Spleen (tissue), 11 donors: ENCODE results near the gene GIPC2. TPM values are rescaled to one million over a fixed set of nuclear protein-coding genes. Genes with fewer than 3 reads are reported as not detected.

Source experiments
- DNase-seq: peaks from one replicate; pipeline ENCODE4 v3.0.0-alpha.2; 2020
- H3K27ac ChIP-seq, 8 donors: fragments of 200-600 bp; sonication (generic) in 7 of 8; 1 replicate in 4 of 8; 2 replicates in 4 of 8; pipeline versions ENCODE4 v1.5.0 to v1.8.0; 2016 to 2021; ENCODE audit warnings: inconsistent platforms in 4 of 8, mild to moderate bottlenecking in 4 of 8, moderate library complexity in 1 of 8
- H3K27me3 ChIP-seq, 7 donors: fragments of 200-600 bp; sonication (generic) in 6 of 7; replicated peaks in 1 of 7; 1 replicate in 4 of 7; 2 replicates in 3 of 7; pipeline versions ENCODE4 v1.5.0 to v1.8.0; 2016 to 2021; ENCODE audit warnings: inconsistent platforms in 3 of 7, mild to moderate bottlenecking in 1 of 7
- H3K36me3 ChIP-seq, 6 donors: fragments of 200-600 bp; sonication (generic) in 5 of 6; 1 replicate in 4 of 6; 2 replicates in 2 of 6; pipeline versions ENCODE4 v1.5.0 to v1.8.0; 2016 to 2021; ENCODE audit warnings: inconsistent platforms in 2 of 6
- H3K4me1 ChIP-seq, 6 donors: fragments of 200-600 bp; sonication (generic) in 5 of 6; 1 replicate in 3 of 6; 2 replicates in 3 of 6; pipeline versions ENCODE4 v1.5.0 to v1.8.0; 2016 to 2021; ENCODE audit warnings: inconsistent platforms in 3 of 6
- H3K4me3 ChIP-seq, 8 donors: fragments of 200-600 bp; sonication (generic) in 7 of 8; 1 replicate in 4 of 8; 2 replicates in 4 of 8; pipeline versions ENCODE4 v1.5.0 to v1.8.0; 2016 to 2021; ENCODE audit warnings: inconsistent platforms in 4 of 8, mild to moderate bottlenecking in 4 of 8, moderate library complexity in 2 of 8
- H3K9me3 ChIP-seq, 8 donors: fragments of 200-600 bp; sonication (generic) in 7 of 8; 1 replicate in 4 of 8; 2 replicates in 4 of 8; pipeline versions ENCODE4 v1.5.0 to v1.8.0; 2016 to 2021; ENCODE audit warnings: inconsistent platforms in 4 of 8
- POLR2A ChIP-seq, 3 donors: fragments of 450-650 bp; IDR thresholded peaks; one replicate each; pipeline ENCODE4 v1.5.1; 2017; ENCODE audit warnings: antibody characterized with exemption in 3 of 3, mild to moderate bottlenecking in 1 of 3
- POLR2AphosphoS5 ChIP-seq, 3 donors: sonication (generic); formaldehyde crosslinking; IDR thresholded peaks; one replicate each; pipeline ENCODE4 v1.5.1; 2017; ENCODE audit warnings: antibody characterized with exemption in 3 of 3
- WGBS, 5 donors: extraction: QIAGEN DNeasy Blood & Tissue Kit in 3 of 5; methylation state at CpG; one replicate each; pipeline versions ENCODE4 v1.1.5 to v1.1.7; 2013 to 2018; 5-methylcytosine and 5-hydroxymethylcytosine counted together
- intact Hi-C: fragments of 100-400 bp; cut with DNase I; formaldehyde crosslinking; loops from one replicate; pipeline ENCODE4 v1.15.0; 2023; ENCODE audit warnings: low total_unique reads
- polyA plus RNA-seq, 3 donors: library from polyadenylated mRNA; stranded (reverse); fragments of 200-250 nt; gene quantifications; one replicate each; pipeline ENCODE4 v1.2.1, GENCODE V29; 2013
- total RNA-seq, 7 donors: library from RNA; depleted of rRNA in 3 of 7; stranded (reverse); fragments of >200 nt in 3 of 7; fragmentation: NEBNext Ultra II Directional in 4 of 7; extraction: Animal tissue kit (Norgen Biotek cat#: 25700) in 4 of 7; gene quantifications; one replicate each; pipeline versions ENCODE4 v1.1.0 to v1.2.1, GENCODE V29; 2016 to 2021
- TF ChIP-seq, protein P1 (sequence below), 11 experiments: fragments of 200-600 bp in 7 of 11; fragments of 450-650 bp in 4 of 11; sonication (generic) in 4 of 11; IDR thresholded peaks in 8 of 11; conservative IDR thresholded peaks in 3 of 11; 1 replicate in 7 of 11; 2 replicates in 4 of 11; pipeline versions ENCODE4 v1.4.0 to v1.8.0; 2016 to 2021; ENCODE audit warnings: antibody characterized with exemption in 11 of 11, inconsistent platforms in 4 of 11, mild to moderate bottlenecking in 1 of 11
- donor health status: healthy with polysubstance abuse.
- donor health status: DM: no; HTN: no; CAD: no; lungs with moderate emphysema.
- donor health status: DM: no; HTN: no; CAD: no.
- donor health status: Bipolar disorder and iron deficiency.
- donor health status: healthy.
- donor health status: DM: no; HTN: no; CAD: no.
- donor health status: DM: yes; HTN: yes; CAD: no.

GIPC2 gene
- total and polyA plus RNA-seq, 10 donors = 5.5 to 49.9 (median 41.1) TPM

DNA sequence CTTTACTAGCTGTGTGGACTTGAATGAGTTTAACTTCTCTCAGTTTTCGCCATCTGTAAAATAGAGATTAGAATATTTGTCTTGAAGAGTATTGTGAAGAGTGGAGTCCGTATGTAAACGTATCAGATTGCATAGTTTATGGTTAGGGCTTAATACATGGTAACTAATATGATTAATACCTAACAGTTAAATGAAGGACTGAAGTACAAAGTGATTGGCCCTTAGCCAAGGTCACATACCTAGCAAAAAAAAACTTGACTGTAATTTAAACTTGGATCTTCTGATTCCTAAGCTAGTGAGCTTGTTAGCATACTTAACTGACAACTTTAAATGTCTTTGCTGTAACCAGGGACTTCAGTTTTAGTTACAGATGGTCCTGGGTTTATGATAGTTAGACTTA, 1.9 kb downstream of the GIPC2 start:
- intact Hi-C loops = loop anchor here (10.0 kb wide), 1 partner anchor 57 kb away; no protein-coding TSS in a partner anchor
- H3K4me1 ChIP-seq = peaks cover 5 to 40% (median 30%) of the 10 kb centered on the region in 6 donors
- H3K4me3 ChIP-seq = peak overlapping the region in 6 of 8 donors; percentile 13 to 82 (median 67)
- DNase-seq = no peak
- no peaks in the 10 kb centered on the region for H3K9me3 ChIP-seq
- 69 to 81% (median 77%) methylated on average over 3 of the region's 3 CpGs for WGBS, 5 donors
- H3K36me3 ChIP-seq = no peaks in the 10 kb centered on the region
- TF ChIP-seq, protein P1, sequence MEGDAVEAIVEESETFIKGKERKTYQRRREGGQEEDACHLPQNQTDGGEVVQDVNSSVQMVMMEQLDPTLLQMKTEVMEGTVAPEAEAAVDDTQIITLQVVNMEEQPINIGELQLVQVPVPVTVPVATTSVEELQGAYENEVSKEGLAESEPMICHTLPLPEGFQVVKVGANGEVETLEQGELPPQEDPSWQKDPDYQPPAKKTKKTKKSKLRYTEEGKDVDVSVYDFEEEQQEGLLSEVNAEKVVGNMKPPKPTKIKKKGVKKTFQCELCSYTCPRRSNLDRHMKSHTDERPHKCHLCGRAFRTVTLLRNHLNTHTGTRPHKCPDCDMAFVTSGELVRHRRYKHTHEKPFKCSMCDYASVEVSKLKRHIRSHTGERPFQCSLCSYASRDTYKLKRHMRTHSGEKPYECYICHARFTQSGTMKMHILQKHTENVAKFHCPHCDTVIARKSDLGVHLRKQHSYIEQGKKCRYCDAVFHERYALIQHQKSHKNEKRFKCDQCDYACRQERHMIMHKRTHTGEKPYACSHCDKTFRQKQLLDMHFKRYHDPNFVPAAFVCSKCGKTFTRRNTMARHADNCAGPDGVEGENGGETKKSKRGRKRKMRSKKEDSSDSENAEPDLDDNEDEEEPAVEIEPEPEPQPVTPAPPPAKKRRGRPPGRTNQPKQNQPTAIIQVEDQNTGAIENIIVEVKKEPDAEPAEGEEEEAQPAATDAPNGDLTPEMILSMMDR (IDR thresholded peaks at IDR 0.05 in 8 of 11, conservative IDR thresholded peaks at IDR 0.05 in 3 of 11) = no peak
- no peak for TF ChIP-seq POLR2AphosphoS5 (IDR thresholded peaks at IDR 0.05)
- TF ChIP-seq POLR2A (IDR thresholded peaks at IDR 0.05) = no peak
- peaks cover 0 to 46% (median 22%) of the 10 kb centered on the region in 7 donors for H3K27me3 ChIP-seq
- peak overlapping the region in 7 of 8 donors; percentile 82 to 94 (median 85) for H3K27ac ChIP-seq

DNA sequence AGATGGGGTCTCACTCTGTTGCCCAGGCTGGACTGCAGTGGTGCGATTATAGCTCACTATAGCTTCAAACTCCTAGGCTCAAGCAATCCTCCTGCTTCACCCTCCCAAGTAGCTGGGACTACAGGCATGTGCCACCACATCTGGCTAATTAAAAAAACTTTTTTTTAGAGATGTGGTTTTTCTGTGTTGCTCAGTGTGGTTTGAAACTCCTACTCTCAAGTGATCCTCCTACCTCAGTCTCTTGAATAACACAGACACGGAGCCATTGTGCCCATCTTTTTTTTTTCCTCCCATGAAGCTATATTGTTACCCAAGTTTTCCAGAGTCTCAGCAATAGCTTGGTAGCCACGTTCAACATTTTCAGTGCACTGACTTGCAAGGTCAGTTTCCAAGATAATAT, 2.7 kb downstream of the GIPC2 start:
- Histone ChIP-seq H3K4me3 (peak overlapping the region in 2 of 8 donors; percentile 75 to 82), H3K4me1 (peaks cover 5 to 47% (median 34%) of the 10 kb centered on the region in 6 donors), H3K36me3 (no peaks in the 10 kb centered on the region), H3K27me3 (peaks cover 0 to 46% (median 22%) of the 10 kb centered on the region in 7 donors), H3K9me3 (no peaks in the 10 kb centered on the region), H3K27ac (peak overlapping the region in 7 of 8 donors; percentile 82 to 94 (median 85))
- intact Hi-C loops = loop anchor here (10.0 kb wide), 1 partner anchor 56 kb away; no protein-coding TSS in a partner anchor
- WGBS, 5 donors = 65 to 76% (median 69%) methylated on average over 3 of the region's 3 CpGs
- DNase-seq = no peak
- no peak for TF ChIP-seq POLR2A (IDR thresholded peaks at IDR 0.05)
- TF ChIP-seq, protein P1 (IDR thresholded peaks at IDR 0.05 in 8 of 11, conservative IDR thresholded peaks at IDR 0.05 in 3 of 11) = no peak
- no peak for TF ChIP-seq POLR2AphosphoS5 (IDR thresholded peaks at IDR 0.05)

DNA sequence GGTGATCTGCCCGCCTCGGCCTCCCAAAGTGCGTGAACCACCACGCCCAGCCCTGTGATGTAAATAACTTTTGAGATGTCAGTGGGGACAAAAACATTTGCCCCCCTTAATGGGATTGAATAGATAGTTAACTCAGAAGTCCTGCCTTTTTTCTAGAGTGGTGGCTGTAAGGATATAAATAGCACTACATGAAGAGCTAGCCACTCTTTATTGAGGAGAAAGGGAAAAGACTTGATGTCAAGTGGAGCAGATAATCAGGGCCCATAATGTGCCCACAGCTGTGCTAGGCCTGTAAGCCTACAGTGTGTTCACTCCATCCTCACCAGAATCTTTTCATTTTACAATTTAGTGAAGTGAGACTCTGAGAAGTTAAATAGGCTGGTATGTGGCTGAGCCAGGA, 3.6 kb downstream of the GIPC2 start:
- peak overlapping the region in 1 of 8 donors; percentile 82 for H3K4me3 ChIP-seq
- peaks cover 5 to 52% (median 34%) of the 10 kb centered on the region in 6 donors for H3K4me1 ChIP-seq
- TF ChIP-seq POLR2AphosphoS5 (IDR thresholded peaks at IDR 0.05) = no peak
- TF ChIP-seq POLR2A (IDR thresholded peaks at IDR 0.05) = no peak
- TF ChIP-seq, protein P1 (IDR thresholded peaks at IDR 0.05 in 8 of 11, conservative IDR thresholded peaks at IDR 0.05 in 3 of 11) = no peak
- no peaks in the 10 kb centered on the region for H3K36me3 ChIP-seq
- intact Hi-C loops = loop anchor here (10.0 kb wide), 1 partner anchor 55 kb away; no protein-coding TSS in a partner anchor
- no peaks in the 10 kb centered on the region for H3K9me3 ChIP-seq
- H3K27me3 ChIP-seq = peaks cover 0 to 42% (median 21%) of the 10 kb centered on the region in 7 donors
- DNase-seq = no peak
- 85 to 95% (median 92%) methylated on average over 4 of the region's 4 CpGs for WGBS, 5 donors
- peak overlapping the region in 7 of 8 donors; percentile 16 to 94 (median 84) for H3K27ac ChIP-seq

DNA sequence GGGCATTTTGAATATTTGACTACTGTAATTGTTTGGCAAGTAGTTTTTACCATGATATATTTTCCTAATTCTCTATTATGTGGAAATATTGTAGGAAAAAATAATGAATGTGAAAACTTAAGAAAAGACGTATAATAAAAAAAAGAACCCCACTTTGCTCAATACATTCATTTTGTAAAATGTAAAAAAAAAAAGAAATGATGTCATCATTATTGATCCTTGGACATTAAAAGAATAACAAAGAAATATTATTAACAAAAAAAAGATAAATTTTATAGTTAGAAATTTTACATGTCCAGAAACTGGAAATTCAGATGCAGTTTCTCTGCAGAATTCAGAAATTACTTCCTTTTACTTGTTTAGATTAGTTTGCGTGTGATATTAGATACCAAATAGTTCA, 5.2 kb downstream of the GIPC2 start:
- no peak overlapping the region for H3K4me3 ChIP-seq
- no peak for DNase-seq
- intact Hi-C loops = no loop called here
- TF ChIP-seq, protein P1 (IDR thresholded peaks at IDR 0.05 in 8 of 11, conservative IDR thresholded peaks at IDR 0.05 in 3 of 11) = no peak
- TF ChIP-seq POLR2A (IDR thresholded peaks at IDR 0.05) (no peak), POLR2AphosphoS5 (IDR thresholded peaks at IDR 0.05) (no peak)
- H3K27ac ChIP-seq = peak overlapping the region; percentile 10 to 90 (median 78)
- 89 to 97% (median 95%) methylated on average over 2 of the region's 2 CpGs for WGBS, 5 donors
- peaks cover 0 to 39% (median 22%) of the 10 kb centered on the region in 6 donors for H3K4me1 ChIP-seq
- H3K27me3 ChIP-seq = peaks cover 0 to 26% (median 13%) of the 10 kb centered on the region in 7 donors
- H3K9me3 ChIP-seq = no peaks in the 10 kb centered on the region
- no peaks in the 10 kb centered on the region for H3K36me3 ChIP-seq
